Mononuclear cell (primary cell): ENCODE measurements around the gene PPP2R5C. TPM values are rescaled to one million over a fixed set of nuclear protein-coding genes. Genes with fewer than 3 reads are reported as not detected.
"Not testable (repeated sequence)": the region's sequence is repeated elsewhere in the genome, so short reads cannot be mapped to it uniquely, and the experiment has no call there.

Source experiments
- H3K27me3 ChIP-seq: 2 replicates; pipeline ENCODE4 v1.6.0; 2011; ENCODE audit warnings: low read length, control low read depth; ENCODE audit not compliant: insufficient read depth
- H3K4me1 ChIP-seq: 2 replicates; pipeline ENCODE4 v1.5.1; 2011; ENCODE audit warnings: mild to moderate bottlenecking, low read length, control low read depth; ENCODE audit not compliant: insufficient read depth
- H3K4me3 ChIP-seq: 2 replicates; pipeline ENCODE4 v1.5.1; 2011; ENCODE audit warnings: mild to moderate bottlenecking, low read length, moderate library complexity
- H3K9me3 ChIP-seq: 2 replicates; pipeline ENCODE4 v1.5.1; 2011; ENCODE audit warnings: low read depth, mild to moderate bottlenecking, control low read depth, low read length
- total RNA-seq: library from RNA; depleted of rRNA; stranded (reverse); fragments of >200 nt; gene quantifications from one replicate; pipeline ENCODE4 v1.2.3, GENCODE V29; 2012

Gene PPP2R5C
- total RNA-seq, 1 donor: 466 TPM

DNA sequence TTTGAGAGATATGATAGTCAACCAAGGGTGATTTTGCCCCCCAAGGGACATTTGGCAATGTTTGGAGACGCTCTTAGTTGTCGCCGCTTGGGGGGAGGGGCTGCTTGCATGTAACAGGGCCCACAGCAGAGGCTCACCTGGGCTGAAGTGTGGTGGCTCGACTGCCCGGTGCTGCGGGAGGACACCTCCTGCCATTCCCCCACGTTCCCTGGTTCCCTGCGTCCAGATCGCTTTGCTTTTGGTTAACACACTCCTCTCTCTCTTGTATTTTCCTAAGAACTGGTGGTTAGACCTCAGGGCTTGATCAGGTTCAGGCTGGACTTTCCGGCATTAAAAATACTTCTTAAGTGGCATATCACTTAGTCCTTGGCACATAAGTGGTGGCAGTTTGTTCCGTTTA, 18.9 kb downstream of the PPP2R5C start:
- Histone ChIP-seq H3K9me3 (no peaks in the 10 kb centered on the region), H3K27me3 (peaks cover 15% of the 10 kb centered on the region), H3K4me1 (peaks cover 24% of the 10 kb centered on the region), H3K4me3 (no peak overlapping the region)

- Histone ChIP-seq H3K9me3 (no peaks in the 10 kb centered on the region), H3K27me3 (peaks cover 15% of the 10 kb centered on the region), H3K4me1 (peaks cover 20% of the 10 kb centered on the region), H3K4me3 (no peak overlapping the region)
Measured at GRCh38 chr14:101780887-101781239, 19.4 kb downstream of the PPP2R5C start.

GRCh38 chr14:101781240-101782061, 19.9 kb downstream of the PPP2R5C start:
- H3K4me3 ChIP-seq: peak overlapping the region; percentile 25

DNA sequence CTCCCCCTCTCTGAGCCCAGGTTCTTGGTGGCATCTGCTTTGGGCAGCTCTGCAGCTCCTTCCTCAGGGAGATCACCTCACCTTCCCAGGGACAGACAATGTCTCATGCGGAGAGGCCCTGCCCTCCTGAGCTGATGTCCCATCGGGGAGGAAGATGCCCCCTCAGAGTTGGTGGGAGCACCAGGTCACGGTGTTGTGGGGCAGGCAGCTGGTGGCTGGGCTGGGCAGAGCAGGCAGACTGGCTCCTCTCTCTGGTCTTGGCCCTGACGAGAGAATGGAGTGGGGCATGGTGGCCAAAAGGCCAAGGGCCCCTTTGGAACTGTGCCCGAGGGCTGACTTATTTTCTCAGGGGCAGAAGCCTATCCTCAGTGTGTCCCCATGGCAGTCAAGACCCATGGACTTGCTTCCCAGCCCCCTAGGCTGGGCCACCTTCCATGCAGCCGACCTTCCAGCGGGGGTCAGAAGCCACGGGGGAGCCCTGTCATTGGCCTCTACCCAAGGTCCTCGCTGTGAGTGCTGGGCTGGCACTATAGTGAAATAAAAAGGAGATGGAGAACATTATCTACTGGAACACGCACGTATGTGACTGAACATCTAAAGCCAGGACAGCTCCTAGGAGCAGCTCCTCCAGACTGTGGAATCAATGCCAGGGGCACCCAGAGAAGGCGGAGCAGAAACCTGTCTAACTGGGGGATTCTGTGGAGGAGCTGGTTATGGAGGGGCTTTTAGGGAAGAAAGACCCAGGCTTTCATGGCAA, 21.9 kb downstream of the PPP2R5C start:
- H3K4me3 ChIP-seq: no peak overlapping the region
- no peaks in the 10 kb centered on the region for H3K9me3 ChIP-seq
- H3K27me3 ChIP-seq: peaks cover 15% of the 10 kb centered on the region
- H3K4me1 ChIP-seq: peaks cover 8% of the 10 kb centered on the region

More at GRCh38 chr14:101781240-101782061, 19.9 kb downstream of the PPP2R5C start:
- peaks cover 15% of the 10 kb centered on the region for H3K4me1 ChIP-seq
- peaks cover 15% of the 10 kb centered on the region for H3K27me3 ChIP-seq
- H3K9me3 ChIP-seq: no peaks in the 10 kb centered on the region

- Histone ChIP-seq H3K9me3 (no peaks in the 10 kb centered on the region), H3K4me1 (peaks cover 8% of the 10 kb centered on the region), H3K4me3 (no peak overlapping the region), H3K27me3 (peaks cover 12% of the 10 kb centered on the region)
Measured at GRCh38 chr14:101784631-101785030, 23.1 kb downstream of the PPP2R5C start.

DNA sequence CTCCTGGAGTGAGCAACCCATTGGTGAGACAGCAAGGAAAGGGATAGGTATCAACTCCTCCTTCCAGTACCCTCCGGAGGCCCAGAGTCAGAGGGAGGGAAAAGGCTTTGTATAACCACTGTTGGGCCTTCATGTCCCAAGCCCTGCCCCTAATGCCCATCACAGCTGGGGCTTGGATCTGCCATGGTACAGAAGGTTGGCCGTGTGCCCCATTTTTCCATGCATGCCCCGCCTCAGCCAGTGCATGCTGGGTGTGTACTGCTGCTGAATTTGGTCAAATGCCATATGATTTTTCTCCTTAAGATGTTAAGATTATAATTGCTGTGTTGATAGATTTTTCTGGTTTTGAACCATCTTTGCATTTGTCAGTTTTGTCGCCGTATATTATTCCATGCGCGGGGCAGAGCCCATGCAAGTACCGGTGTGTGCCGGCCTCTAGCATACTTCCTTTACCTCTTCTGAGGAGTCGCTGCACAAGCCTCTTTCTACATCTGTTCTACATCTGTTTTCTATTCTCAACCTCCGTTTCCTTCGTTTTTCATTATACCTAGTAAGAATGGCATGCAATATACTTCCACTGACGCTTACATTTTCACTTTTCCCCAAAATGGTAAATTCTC, 26.6 kb downstream of the PPP2R5C start:
- H3K9me3 ChIP-seq: no peaks in the 10 kb centered on the region
- no peak overlapping the region for H3K4me3 ChIP-seq
- H3K4me1 ChIP-seq: peaks cover 3% of the 10 kb centered on the region

GRCh38 chr14:101789222-101789621, 27.7 kb downstream of the PPP2R5C start:
- Histone ChIP-seq H3K9me3 (no peaks in the 10 kb centered on the region), H3K27me3 (no peaks in the 10 kb centered on the region), H3K4me3 (no peak overlapping the region), H3K4me1 (peaks cover 3% of the 10 kb centered on the region)

More for the DNA sequence above, 26.6 kb downstream of the PPP2R5C start:
- H3K27me3 ChIP-seq: no peaks in the 10 kb centered on the region

DNA sequence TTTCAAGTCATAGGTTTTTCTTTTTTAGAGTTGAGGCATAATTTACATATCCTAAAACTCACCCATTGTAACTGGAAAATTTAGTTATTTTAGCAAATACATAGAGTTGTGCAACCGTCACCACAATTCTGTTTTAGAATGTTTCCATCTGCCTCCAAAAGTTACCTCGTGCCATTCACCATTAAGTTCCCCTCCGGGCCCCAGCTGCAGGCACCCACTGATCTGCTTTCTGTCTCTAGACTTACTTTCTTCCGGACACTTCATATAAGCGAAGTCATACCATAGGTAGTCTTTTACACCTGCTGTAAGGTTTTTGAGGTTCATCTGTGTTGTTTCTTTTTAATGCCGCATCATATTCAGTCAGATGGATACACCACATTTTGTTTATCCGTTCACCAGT, 28.7 kb downstream of the PPP2R5C start:
- Histone ChIP-seq H3K27me3 (no peaks in the 10 kb centered on the region), H3K4me3 (no peak overlapping the region), H3K4me1 (peaks cover 3% of the 10 kb centered on the region), H3K9me3 (no peaks in the 10 kb centered on the region)

DNA sequence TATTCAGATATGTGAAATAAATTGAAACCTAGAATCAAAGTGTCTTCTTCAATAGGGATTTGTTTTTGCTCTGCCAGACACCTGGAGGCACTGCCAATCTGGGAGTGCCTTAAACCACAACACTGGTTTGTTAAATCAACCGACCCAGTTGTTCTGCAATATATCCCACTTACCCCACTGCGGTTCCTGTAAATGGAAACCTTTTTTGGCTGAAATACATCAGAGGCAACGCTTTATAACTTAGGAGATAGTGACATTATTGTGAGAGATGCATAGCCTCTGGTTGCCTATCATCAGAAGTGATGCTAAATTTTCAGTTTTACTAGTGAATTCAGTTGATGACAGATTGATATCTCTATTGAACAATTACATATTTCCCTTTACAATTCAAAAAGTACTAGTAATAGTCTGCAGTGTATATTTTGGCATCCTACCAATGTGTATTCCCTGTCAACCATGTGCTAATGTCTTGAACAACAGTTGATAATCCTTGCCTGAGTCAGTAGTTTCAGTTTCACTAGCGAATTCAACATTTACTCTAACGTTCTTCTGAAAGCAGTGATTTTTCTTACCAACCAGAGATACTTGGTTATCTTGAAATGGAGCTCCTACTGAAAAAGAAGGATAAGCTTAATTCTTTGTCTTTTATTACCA, 30.5 kb downstream of the PPP2R5C start:
- Histone ChIP-seq H3K27me3 (no peaks in the 10 kb centered on the region), H3K4me3 (no peak overlapping the region), H3K9me3 (no peaks in the 10 kb centered on the region), H3K4me1 (peaks cover 3% of the 10 kb centered on the region)

- Histone ChIP-seq H3K9me3 (no peaks in the 10 kb centered on the region), H3K4me1 (peaks cover 3% of the 10 kb centered on the region), H3K27me3 (no peaks in the 10 kb centered on the region), H3K4me3 (no peak overlapping the region)
Measured at GRCh38 chr14:101796016-101796415, 34.5 kb downstream of the PPP2R5C start.

GRCh38 chr14:101796479-101796878, 35.0 kb downstream of the PPP2R5C start:
- no peak overlapping the region for H3K4me3 ChIP-seq
- no peaks in the 10 kb centered on the region for H3K27me3 ChIP-seq
- H3K4me1 ChIP-seq: peaks cover 3% of the 10 kb centered on the region
- H3K9me3 ChIP-seq: no peaks in the 10 kb centered on the region

GRCh38 chr14:101797856-101798255, 36.3 kb downstream of the PPP2R5C start:
- Histone ChIP-seq H3K27me3 (no peaks in the 10 kb centered on the region), H3K4me3 (no peak overlapping the region), H3K4me1 (peaks cover under 1% of the 10 kb centered on the region), H3K9me3 (no peaks in the 10 kb centered on the region)

GRCh38 chr14:101804373-101804772, 42.9 kb downstream of the PPP2R5C start:
- H3K27me3 ChIP-seq, H3K4me3 ChIP-seq, H3K9me3 ChIP-seq, H3K4me1 ChIP-seq: not testable (repeated sequence)

- H3K27me3 ChIP-seq, H3K9me3 ChIP-seq, H3K4me1 ChIP-seq, H3K4me3 ChIP-seq: not testable (repeated sequence)
Measured at GRCh38 chr14:101806252-101806651, 44.7 kb downstream of the PPP2R5C start.
